K562 (cell line): ENCODE results near the gene KCNK3. TPM values are rescaled to one million over a fixed set of nuclear protein-coding genes. Genes with fewer than 3 reads are reported as not detected.

Source experiments
- ATAC-seq: fragments of 200-7000 bp; cut with Tn5 transposase; 3 replicates; pipeline ENCODE4 v1.9.1; 2020; ENCODE audit warnings: moderate library complexity
- BruUV-seq: library from RNA; stranded (reverse); fragments of 400-500 nt; replicated peaks from 2 replicates; lab custom pipeline; 2021; lab: Mats Ljungman, UMichigan
- CTCF ChIA-PET: fragments of 300-600 bp; formaldehyde crosslinking; extraction: SDS; loops from one replicate; lab custom pipeline; 2021; ENCODE audit warnings: low intra/inter-chr PET ratio; lab: Yijun Ruan, JAX
- POLR2A ChIA-PET: fragments of 300-600, 350-650 bp; sonication (Branson Sonifier 250); formaldehyde crosslinking; extraction: SDS; loops from one replicate; lab custom pipeline; 2021; ENCODE audit warnings: antibody characterized with exemption, inconsistent platforms; lab: Yijun Ruan, JAX
- DNase-seq, 4 experiments: peaks; one replicate each; pipeline versions ENCODE4 v3.0.0 to v3.0.0-alpha.2; 2011 to 2018; ENCODE audit warnings: low spot score in 3 of 4, mixed read lengths in 3 of 4; ENCODE audit errors: extremely low read depth in 1 of 4
- FAIRE-seq: peaks from 2 replicates; lab custom pipeline; 2011; peaks lifted over from hg19 to GRCh38; lab: Jason Lieb, UNC
- H2AFZ ChIP-seq: 2 replicates; pipeline ENCODE4 v1.6.0; 2011; ENCODE audit warnings: low read depth, low read length, control low read depth, inconsistent platforms
- H3K27ac ChIP-seq: fragments of 200-600 bp; 3 replicates; pipeline ENCODE4 v1.8.0; 2011; ENCODE audit warnings: low read depth, mild to moderate bottlenecking, control low read depth, inconsistent platforms, low read length, moderate library complexity, mixed read lengths; ENCODE audit errors: extremely low read depth
- H3K27me3 ChIP-seq, 2 experiments: fragments of 300-600 bp in 1 of 2; 2 replicates in 1 of 2; 3 replicates in 1 of 2; pipeline versions ENCODE4 v1.6.0 to v1.8.0; 2011; ENCODE audit warnings: inconsistent platforms in 2 of 2, low read length in 2 of 2, mild to moderate bottlenecking in 1 of 2, mixed read lengths in 1 of 2, moderate library complexity in 1 of 2; ENCODE audit not compliant: control insufficient read depth in 2 of 2, insufficient read depth in 2 of 2
- H3K36me3 ChIP-seq: fragments of 300-600 bp; 3 replicates; pipeline ENCODE4 v1.8.0; 2011; ENCODE audit warnings: mild to moderate bottlenecking, low read length, inconsistent platforms; ENCODE audit not compliant: control insufficient read depth, insufficient read depth
- H3K4me1 ChIP-seq, 2 experiments: fragments of 200-600 bp in 1 of 2; replicated peaks in 1 of 2; 2 replicates in 1 of 2; 3 replicates in 1 of 2; pipeline versions ENCODE4 v1.5.1 to v1.8.0; 2011; ENCODE audit warnings: inconsistent platforms in 2 of 2, low read length in 2 of 2, mild to moderate bottlenecking in 1 of 2, mixed read lengths in 1 of 2, moderate library complexity in 1 of 2; ENCODE audit not compliant: control insufficient read depth in 2 of 2, insufficient read depth in 2 of 2
- H3K4me2 ChIP-seq: 2 replicates; pipeline ENCODE4 v1.6.1; 2011; ENCODE audit warnings: low read length, control low read depth, inconsistent platforms, mixed read lengths; ENCODE audit not compliant: insufficient read depth
- H3K4me3 ChIP-seq: fragments of 200-600 bp; sonication (generic), shearing (Covaris generic); 2 replicates; pipeline ENCODE4 v1.5.1; 2016; ENCODE audit warnings: control low read depth, inconsistent platforms
- H3K79me2 ChIP-seq: fragments of 200-600 bp; 3 replicates; pipeline ENCODE4 v1.8.0; 2011; ENCODE audit warnings: low read length, inconsistent platforms; ENCODE audit not compliant: control insufficient read depth, insufficient read depth
- H3K9ac ChIP-seq, 2 experiments: 2 replicates each; pipeline versions ENCODE4 v1.6.0 to v1.6.1; 2011; ENCODE audit warnings: low read depth in 2 of 2, low read length in 2 of 2, control low read depth in 1 of 2, inconsistent platforms in 1 of 2, mild to moderate bottlenecking in 1 of 2, mixed read lengths in 1 of 2; ENCODE audit not compliant: insufficient read depth in 1 of 2
- H3K9me1 ChIP-seq: one replicate; pipeline ENCODE4 v1.6.0; 2011; ENCODE audit warnings: inconsistent platforms, mild to moderate bottlenecking, low read length, moderate library complexity; ENCODE audit not compliant: control insufficient read depth, insufficient read depth
- H3K9me3 ChIP-seq: replicated peaks from 2 replicates; pipeline ENCODE4 v1.5.1; 2011; ENCODE audit warnings: low read depth, low read length, inconsistent platforms; ENCODE audit not compliant: control insufficient read depth, insufficient read depth
- H4K20me1 ChIP-seq: replicated peaks from 2 replicates; pipeline ENCODE4 v1.6.1; 2011; ENCODE audit warnings: low read length, inconsistent platforms, mixed read lengths; ENCODE audit not compliant: control insufficient read depth, insufficient read depth
- ARHGAP35 ChIP-seq: fragments of 450-650 bp; IDR thresholded peaks from 2 replicates; pipeline ENCODE4 v1.6.1; 2018; ENCODE audit not compliant: partially characterized antibody
- ARID2 ChIP-seq: fragments of 450-650 bp; IDR thresholded peaks from 2 replicates; pipeline ENCODE4 v1.6.1; 2017; ENCODE audit warnings: antibody characterized with exemption, mild to moderate bottlenecking
- BDP1 ChIP-seq: IDR thresholded peaks from 3 replicates; pipeline ENCODE4 v1.6.1; 2011; ENCODE audit not compliant: insufficient read length, insufficient read depth
- BRCA1 ChIP-seq, 2 experiments: fragments of 450-650 bp in 1 of 2; sonication (generic) in 1 of 2; formaldehyde crosslinking in 1 of 2; IDR thresholded peaks; 2 replicates each; pipeline versions ENCODE4 v1.5.0 to v1.6.1; 2017 to 2020; ENCODE audit warnings: mild to moderate bottlenecking in 1 of 2, missing genetic modification reagents in 1 of 2
- CEBPG ChIP-seq, 3 experiments: fragments of 200-800 bp in 1 of 3; sonication (Bioruptor generic) in 1 of 3; sonication (generic) in 1 of 3; formaldehyde crosslinking in 1 of 3; IDR thresholded peaks in 2 of 3; conservative IDR thresholded peaks in 1 of 3; 2 replicates each; pipeline versions ENCODE4 v1.6.1 to v1.8.0; 2016 to 2022; ENCODE audit warnings: missing compliant biosample characterization in 2 of 3, missing genetic modification characterization in 2 of 3, mild to moderate bottlenecking in 1 of 3, missing genetic modification reagents in 1 of 3
- FOXK2 ChIP-seq, 2 experiments: fragments of 450-650 bp; IDR thresholded peaks in 1 of 2; conservative IDR thresholded peaks in 1 of 2; 2 replicates each; pipeline ENCODE4 v1.6.1; 2016; ENCODE audit warnings: low read depth in 2 of 2, mild to moderate bottlenecking in 1 of 2
- GATAD2B ChIP-seq: fragments of 450-650 bp; IDR thresholded peaks from 2 replicates; pipeline ENCODE4 v1.6.1; 2017; ENCODE audit warnings: mild to moderate bottlenecking, borderline replicate concordance
- HDGF ChIP-seq: fragments of 450-650 bp; IDR thresholded peaks from 2 replicates; pipeline ENCODE4 v1.6.1; 2016
- MCM7 ChIP-seq, 2 experiments: fragments of 450-650 bp; IDR thresholded peaks; 2 replicates each; pipeline ENCODE4 v1.6.1; 2016 to 2018
- MEF2D ChIP-seq: conservative IDR thresholded peaks from 2 replicates; pipeline ENCODE4 v1.6.1; 2016; ENCODE audit warnings: low read depth, missing genetic modification characterization, missing compliant biosample characterization
- PRMT5 ChIP-seq: sonication (generic); formaldehyde crosslinking; IDR thresholded peaks from 2 replicates; pipeline ENCODE4 v1.5.0; 2020; ENCODE audit warnings: missing genetic modification reagents
- RAD51 ChIP-seq: fragments of 450-650 bp; IDR thresholded peaks from 2 replicates; pipeline ENCODE4 v1.7.1; 2016; ENCODE audit warnings: low read depth, mild to moderate bottlenecking, borderline replicate concordance
- SIN3B ChIP-seq: fragments of 450-650 bp; IDR thresholded peaks from 2 replicates; pipeline ENCODE4 v1.6.1; 2017; ENCODE audit warnings: low read depth, mild to moderate bottlenecking, moderate library complexity
- TEAD2 ChIP-seq: fragments of 450-650 bp; IDR thresholded peaks from 2 replicates; pipeline ENCODE4 v1.6.1; 2016; ENCODE audit warnings: missing genetic modification characterization, control low read depth, missing compliant biosample characterization
- ZNF23 ChIP-seq: fragments of 250-450 bp; sonication (Bioruptor Pico); IDR thresholded peaks from 2 replicates; pipeline ENCODE4 v1.4.0; 2020; ENCODE audit warnings: mild to moderate bottlenecking
- ZNF316 ChIP-seq: fragments of 450-650 bp; IDR thresholded peaks from 2 replicates; pipeline ENCODE4 v1.6.1; 2016
- ZNF780A ChIP-seq: fragments of 250-450 bp; sonication (Bioruptor Pico); IDR thresholded peaks from 2 replicates; pipeline ENCODE4 v1.5.0; 2021; ENCODE audit warnings: mild to moderate bottlenecking
- WGBS: fragments of 100-300 bp; shearing (Covaris generic); methylation state at CpG from one replicate; pipeline ENCODE4 v1.1.6; 2016; ENCODE audit warnings: low coverage, mixed read lengths; ENCODE audit not compliant: insufficient coverage; ENCODE audit errors: missing lambda C conversion rate; 5-methylcytosine and 5-hydroxymethylcytosine counted together
- in situ Hi-C: fragments of 300-500 bp; cut with MboI; formaldehyde crosslinking; loops from 4 replicates; pipeline ENCODE4 v1.15.0; 2018; ENCODE audit warnings: inconsistent platforms, mixed read lengths
- intact Hi-C: fragments of 100-400 bp; cut with micrococcal nuclease; formaldehyde crosslinking; loops from 2 replicates; pipeline ENCODE4 v1.14.2; 2022
- polyA plus RNA-seq, 8 experiments: library from polyadenylated mRNA; depleted of rRNA in 4 of 8; stranded (reverse) in 5 of 8; unstranded in 3 of 8; fragments of >200 nt; fragmentation: Nextera tagmentation in 2 of 8; fragmentation: Illumina TruSeq in 1 of 8; extraction: Ambion mirVana in 2 of 8; extraction: Trizol in 1 of 8; gene quantifications; 2 replicates each; pipeline versions ENCODE4 v1.2.1 to v1.2.3, GENCODE V29; 2011 to 2014; ENCODE audit warnings: inconsistent platforms in 1 of 8, missing spikeins in 1 of 8
- total RNA-seq, 7 experiments: library from RNA; depleted of rRNA in 6 of 7; stranded (reverse); fragments of >200 nt in 6 of 7; fragmentation: Illumina TruSeq in 2 of 7; extraction: Trizol in 2 of 7; gene quantifications; 2 replicates each; pipeline versions ENCODE4 v1.2.1 to v1.2.3, GENCODE V29; 2011 to 2021; ENCODE audit warnings: low replicate concordance in 1 of 7
- TF ChIP-seq, protein P1 (sequence below): fragments of 250-450 bp; sonication (Bioruptor Pico); IDR thresholded peaks from 2 replicates; pipeline ENCODE4 v1.5.0; 2020; ENCODE audit warnings: mild to moderate bottlenecking, borderline replicate concordance
- TF ChIP-seq, protein P2 (sequence below): fragments of 200-800 bp; sonication (Bioruptor generic); IDR thresholded peaks from 2 replicates; pipeline ENCODE4 v1.6.1; 2017; ENCODE audit warnings: missing genetic modification characterization, missing compliant biosample characterization
- TF ChIP-seq, protein P3 (sequence below), 2 experiments: fragments of 250-450 bp in 1 of 2; fragments of 450-650 bp in 1 of 2; sonication (Bioruptor Pico) in 1 of 2; IDR thresholded peaks; 2 replicates each; pipeline versions ENCODE4 v1.6.1 to v1.8.0; 2016 to 2021; ENCODE audit warnings: mild to moderate bottlenecking in 2 of 2, moderate library complexity in 2 of 2, missing compliant biosample characterization in 1 of 2, missing genetic modification characterization in 1 of 2

The KCNK3 gene
- total and polyA plus RNA-seq, 9 of the 15 experiments (the other 6 are each of a cell fraction or from before 2014, with no cell fraction given): 0.01 to 0.20 (median 0.07) TPM; not detected in 5

DNA sequence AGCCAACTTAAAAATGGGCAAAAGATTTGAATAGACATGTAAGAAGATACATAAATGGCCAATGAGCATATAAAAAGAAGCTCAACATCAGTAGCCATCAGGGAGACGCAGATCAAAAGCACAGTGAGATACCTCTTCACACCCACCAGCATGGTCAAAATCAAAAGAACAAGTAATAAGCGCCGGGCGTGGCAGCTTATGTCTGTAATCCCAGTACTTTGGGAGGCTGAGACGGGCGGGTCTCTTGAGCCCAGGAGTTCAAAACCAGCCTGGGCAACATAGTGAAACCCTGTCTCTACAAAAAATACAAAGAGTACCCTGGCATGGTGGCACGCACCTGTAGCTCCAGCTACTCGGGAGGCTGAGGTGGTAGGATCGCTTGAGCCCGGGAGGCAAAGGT is 46.8 kb upstream of the KCNK3 start:
- BruUV-seq: no TSS peak
- H3K36me3 ChIP-seq: no peaks in the 10 kb centered on the region
- H3K27me3 ChIP-seq: peaks cover 21 to 74% of the 10 kb centered on the region in 2 experiments
- 0 out of 2 replicates have a peak, but pooled peaks cover 2% of the 10 kb centered on the region for H3K9me3 ChIP-seq
- no peak overlapping the region for H3K4me3 ChIP-seq
- intact Hi-C loops (no loop called here), in situ Hi-C loops (no loop called here)
- ChIA-PET POLR2A (no interaction called here), CTCF (no interaction called here)
- no peak overlapping the region for H2AFZ ChIP-seq
- no peaks in the 10 kb centered on the region for H3K9me1 ChIP-seq
- ATAC-seq (no peak), DNase-seq (no peak), FAIRE-seq (no peak)
- H3K4me2 ChIP-seq: no peak overlapping the region
- H3K79me2 ChIP-seq: no peaks in the 10 kb centered on the region
- no peaks in the 10 kb centered on the region for H4K20me1 ChIP-seq
- no peak overlapping the region for H3K27ac ChIP-seq
- TF ChIP-seq, protein P1, sequence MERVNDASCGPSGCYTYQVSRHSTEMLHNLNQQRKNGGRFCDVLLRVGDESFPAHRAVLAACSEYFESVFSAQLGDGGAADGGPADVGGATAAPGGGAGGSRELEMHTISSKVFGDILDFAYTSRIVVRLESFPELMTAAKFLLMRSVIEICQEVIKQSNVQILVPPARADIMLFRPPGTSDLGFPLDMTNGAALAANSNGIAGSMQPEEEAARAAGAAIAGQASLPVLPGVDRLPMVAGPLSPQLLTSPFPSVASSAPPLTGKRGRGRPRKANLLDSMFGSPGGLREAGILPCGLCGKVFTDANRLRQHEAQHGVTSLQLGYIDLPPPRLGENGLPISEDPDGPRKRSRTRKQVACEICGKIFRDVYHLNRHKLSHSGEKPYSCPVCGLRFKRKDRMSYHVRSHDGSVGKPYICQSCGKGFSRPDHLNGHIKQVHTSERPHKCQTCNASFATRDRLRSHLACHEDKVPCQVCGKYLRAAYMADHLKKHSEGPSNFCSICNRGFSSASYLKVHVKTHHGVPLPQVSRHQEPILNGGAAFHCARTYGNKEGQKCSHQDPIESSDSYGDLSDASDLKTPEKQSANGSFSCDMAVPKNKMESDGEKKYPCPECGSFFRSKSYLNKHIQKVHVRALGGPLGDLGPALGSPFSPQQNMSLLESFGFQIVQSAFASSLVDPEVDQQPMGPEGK: no peak
- TF ChIP-seq ZNF23: no peak
- no peak for TF ChIP-seq TEAD2 (tag)
- no peak for TF ChIP-seq BRCA1 (IDR thresholded peaks at IDR 0.05)
- no peak for TF ChIP-seq BRCA1 (CRISPR knock-in tag; IDR thresholded peaks at IDR 0.05)
- no peak for TF ChIP-seq GATAD2B
- no peak for TF ChIP-seq PRMT5 (CRISPR knock-in tag)
- TF ChIP-seq, protein P2, sequence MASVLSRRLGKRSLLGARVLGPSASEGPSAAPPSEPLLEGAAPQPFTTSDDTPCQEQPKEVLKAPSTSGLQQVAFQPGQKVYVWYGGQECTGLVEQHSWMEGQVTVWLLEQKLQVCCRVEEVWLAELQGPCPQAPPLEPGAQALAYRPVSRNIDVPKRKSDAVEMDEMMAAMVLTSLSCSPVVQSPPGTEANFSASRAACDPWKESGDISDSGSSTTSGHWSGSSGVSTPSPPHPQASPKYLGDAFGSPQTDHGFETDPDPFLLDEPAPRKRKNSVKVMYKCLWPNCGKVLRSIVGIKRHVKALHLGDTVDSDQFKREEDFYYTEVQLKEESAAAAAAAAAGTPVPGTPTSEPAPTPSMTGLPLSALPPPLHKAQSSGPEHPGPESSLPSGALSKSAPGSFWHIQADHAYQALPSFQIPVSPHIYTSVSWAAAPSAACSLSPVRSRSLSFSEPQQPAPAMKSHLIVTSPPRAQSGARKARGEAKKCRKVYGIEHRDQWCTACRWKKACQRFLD: no peak
- TF ChIP-seq RAD51: no peak
- TF ChIP-seq CEBPG (CRISPR knock-in tag; IDR thresholded peaks at IDR 0.05): no peak
- TF ChIP-seq CEBPG (tag; conservative IDR thresholded peaks at IDR 0.05 in 1 of 2, IDR thresholded peaks at IDR 0.05 in 1 of 2): no peak
- no peak for TF ChIP-seq BDP1
- no peak for TF ChIP-seq ZNF316
- no peak for TF ChIP-seq HDGF
- no peak for TF ChIP-seq SIN3B
- no peak for TF ChIP-seq ZNF780A (CRISPR knock-in tag)
- TF ChIP-seq MEF2D: no peak
- TF ChIP-seq ARHGAP35: no peak
- no peak for TF ChIP-seq MCM7 (IDR thresholded peaks at IDR 0.05)
- TF ChIP-seq FOXK2 (conservative IDR thresholded peaks at IDR 0.05 in 1 of 2, IDR thresholded peaks at IDR 0.05 in 1 of 2; ENCODE audit: low read depth in 2 of 2): no peak
- TF ChIP-seq ARID2: no peak
- TF ChIP-seq, protein P3, sequence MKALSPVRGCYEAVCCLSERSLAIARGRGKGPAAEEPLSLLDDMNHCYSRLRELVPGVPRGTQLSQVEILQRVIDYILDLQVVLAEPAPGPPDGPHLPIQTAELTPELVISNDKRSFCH (CRISPR knock-in tag; IDR thresholded peaks at IDR 0.05): no peak
- TF ChIP-seq, protein P3 (tag; IDR thresholded peaks at IDR 0.05): no peak
- no peaks in the 10 kb centered on the region for H3K4me1 ChIP-seq
- WGBS: under 1% methylated on average over 10 of the region's 10 CpGs
- no peak overlapping the region for H3K9ac ChIP-seq
